HG02678 (cell line): ENCODE data around the gene KCNMA1.

Experiments used
- ATAC-seq: cut with Tn5 transposase; IDR thresholded peaks from one replicate; pipeline ENCODE4 v1.9.1; 2021; ENCODE audit warnings: mild to moderate bottlenecking, moderate library complexity; ENCODE audit not compliant: unreplicated experiment

Gene KCNMA1

DNA sequence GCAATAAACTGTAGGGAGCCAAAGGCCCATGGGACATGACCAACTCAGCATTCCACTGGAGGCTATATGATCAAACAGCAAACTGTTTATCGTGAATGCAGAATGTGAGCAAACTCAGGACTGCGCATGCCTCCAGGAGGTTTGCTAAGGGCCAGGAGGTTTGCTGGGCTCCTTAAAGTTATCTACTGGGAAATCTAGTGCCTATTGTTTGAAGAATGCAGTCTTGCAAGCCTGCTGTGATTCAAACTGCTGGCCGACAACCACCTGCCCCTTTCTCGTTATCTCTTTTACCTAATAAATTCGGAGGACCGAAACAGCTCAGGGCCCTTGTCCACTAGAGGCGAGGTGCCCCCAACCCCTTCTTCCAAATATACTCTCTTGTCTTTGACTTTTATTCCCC lies 404.1 kb downstream of the KCNMA1 start:
- ATAC-seq, result no peak

DNA sequence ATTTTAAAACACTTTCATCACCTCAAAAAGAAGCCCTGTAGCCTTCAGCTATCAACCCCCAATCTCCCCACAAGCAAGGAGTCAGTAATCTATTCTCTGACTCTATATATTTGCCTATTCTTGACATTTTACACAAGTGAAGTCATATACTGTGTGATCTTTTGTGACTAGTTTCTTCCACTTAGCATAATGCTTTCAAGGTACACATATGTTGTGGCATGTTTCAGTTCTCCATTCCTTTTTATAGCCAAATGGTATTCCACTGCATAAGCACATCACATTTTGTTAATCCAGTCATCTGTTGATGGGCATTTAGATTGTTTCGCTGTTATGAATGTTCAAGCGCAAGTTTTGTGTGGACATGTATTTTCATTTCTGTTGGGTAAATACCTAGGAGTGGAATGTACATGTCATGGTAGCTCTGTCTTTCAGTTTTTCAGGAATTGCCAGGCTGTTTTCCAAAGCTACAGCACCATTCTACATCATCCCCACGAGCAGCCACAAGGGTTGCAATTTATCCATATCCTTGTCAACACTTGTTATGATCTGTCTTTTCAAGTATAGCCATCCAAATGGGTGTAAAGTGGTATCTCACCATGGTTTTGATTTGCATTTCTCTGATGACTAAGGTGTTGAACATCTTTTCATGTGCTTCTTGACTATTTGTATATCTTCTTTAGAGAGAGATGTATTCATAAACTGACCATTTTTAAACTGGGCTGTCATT lies 405.6 kb downstream of the KCNMA1 start:
- ATAC-seq, result no peak

DNA sequence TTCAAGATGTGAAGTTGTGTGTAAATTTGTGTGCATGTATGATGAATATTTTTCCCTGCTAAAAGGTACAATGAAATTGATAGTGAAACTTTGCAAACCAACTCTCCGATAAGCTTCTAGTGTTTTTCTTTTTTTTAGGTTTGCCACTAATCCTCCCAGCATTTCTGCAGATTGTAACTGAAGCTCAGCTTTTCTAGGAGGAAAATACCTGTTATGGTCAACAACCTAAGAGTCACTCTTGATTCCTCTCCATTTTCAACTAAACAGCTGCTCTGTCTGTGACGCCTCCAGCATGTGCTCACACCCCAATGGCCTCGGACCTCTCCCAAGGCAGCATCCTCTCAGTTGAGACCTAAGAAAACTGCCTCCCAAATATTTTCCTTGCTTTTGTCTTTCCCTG lies 406.2 kb downstream of the KCNMA1 start:
- no peak for ATAC-seq

DNA sequence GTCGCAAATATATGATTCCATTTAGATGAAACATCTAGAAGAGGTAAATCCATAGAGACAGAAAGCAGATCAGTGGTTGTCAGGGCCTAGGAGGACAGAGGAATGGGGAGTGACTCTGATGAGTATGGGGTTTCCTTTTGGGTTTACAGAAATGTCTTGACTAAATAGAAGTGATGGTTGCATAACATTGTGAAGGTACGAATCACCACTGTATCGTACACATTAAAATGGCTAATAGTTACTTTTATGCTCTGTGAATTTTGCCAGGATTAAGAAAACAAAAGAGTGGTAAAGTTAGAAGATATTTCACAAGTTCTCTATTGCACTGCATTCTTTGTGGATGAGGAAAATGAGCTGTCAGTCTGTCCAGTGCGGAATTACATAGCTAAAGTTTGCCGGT lies 407.4 kb downstream of the KCNMA1 start:
- ATAC-seq, result no peak

DNA sequence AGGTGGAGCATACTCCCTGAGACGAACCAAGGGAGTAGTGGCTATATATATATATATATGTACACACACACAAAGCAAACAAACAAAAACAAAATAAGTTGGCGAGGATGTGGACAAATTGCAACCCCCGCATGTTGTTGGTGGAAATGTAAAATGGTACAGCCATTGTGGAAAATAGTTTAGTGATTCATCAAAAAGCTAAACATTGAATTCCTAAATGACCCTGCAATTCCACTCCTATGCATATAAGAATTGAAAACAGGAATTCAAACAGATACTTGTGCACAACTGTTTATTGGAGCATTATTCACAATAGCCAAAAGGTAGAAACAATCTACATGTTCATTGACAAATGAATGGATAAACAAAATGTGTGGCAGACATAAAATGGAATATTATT lies 407.9 kb downstream of the KCNMA1 start:
- ATAC-seq, result no peak

DNA sequence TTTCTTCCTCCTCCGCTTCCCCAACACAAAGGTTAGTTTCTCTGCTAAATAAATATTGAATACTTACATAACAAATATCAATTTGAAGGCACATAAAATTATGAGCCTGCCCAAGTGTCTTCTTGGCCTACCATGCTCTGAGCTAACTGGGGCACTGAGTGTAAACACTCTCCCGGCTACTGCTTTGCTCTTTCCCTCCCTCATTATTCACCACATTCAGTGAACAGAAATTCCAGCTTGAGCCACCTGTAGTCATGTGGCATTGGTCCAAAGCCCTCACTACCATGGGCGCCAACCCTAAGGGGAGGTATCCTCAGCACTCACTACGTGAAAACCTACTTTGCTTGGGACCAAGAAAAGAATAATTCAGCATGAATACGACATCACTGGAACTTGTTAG lies 409.0 kb downstream of the KCNMA1 start:
- ATAC-seq, result no peak

DNA sequence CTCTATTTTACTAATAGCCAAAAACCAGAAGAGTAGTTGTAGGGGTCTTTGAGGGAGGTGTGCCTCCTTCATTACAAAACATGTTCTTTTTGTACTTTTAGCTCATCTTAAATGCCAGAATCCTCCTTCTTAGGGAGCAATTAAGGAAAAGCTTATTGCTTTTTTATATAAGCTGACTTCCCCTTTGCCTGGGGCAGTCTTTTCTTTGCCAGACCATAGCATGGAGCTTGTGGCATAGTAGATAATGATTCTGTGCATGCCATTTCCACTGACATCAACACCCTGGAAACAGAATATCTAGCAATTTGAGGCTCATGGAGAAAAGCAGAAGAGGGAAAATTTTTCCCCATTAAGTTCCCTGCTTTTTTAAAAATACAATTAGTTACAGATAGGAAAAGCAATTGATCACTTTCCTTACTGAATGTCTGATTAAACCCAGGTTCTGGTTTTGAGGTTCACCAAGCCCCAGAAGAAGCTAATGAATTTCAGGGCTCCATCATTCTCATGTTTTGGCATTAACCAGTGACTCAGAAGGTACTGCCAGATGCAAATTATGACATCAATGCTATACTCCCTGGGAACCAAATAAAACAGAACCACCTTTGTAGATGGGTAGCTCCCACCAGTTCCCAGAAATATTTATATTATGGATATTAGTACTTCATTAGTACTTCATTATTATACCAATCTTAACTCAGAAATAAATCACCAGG lies 410.6 kb downstream of the KCNMA1 start:
- no peak for ATAC-seq

DNA sequence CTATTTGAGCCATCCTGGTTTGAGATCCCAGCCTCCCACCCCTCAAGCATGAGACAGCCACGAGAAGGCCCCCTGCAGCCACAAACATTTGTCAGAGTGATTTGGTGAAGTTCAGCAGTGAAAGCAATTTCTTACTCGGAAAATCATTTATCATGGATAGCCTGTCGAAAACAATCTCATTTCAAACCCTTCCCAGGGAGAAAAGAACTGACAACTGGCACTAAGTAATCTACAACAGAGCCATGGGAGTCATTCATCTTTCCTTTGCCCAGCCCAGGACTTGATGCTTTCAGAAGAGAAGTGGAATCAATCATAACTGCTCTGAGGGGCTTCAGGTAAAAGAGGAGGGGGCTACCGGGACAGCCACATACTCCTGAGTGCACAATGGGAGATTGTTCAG lies 411.2 kb downstream of the KCNMA1 start:
- ATAC-seq, result no peak

DNA sequence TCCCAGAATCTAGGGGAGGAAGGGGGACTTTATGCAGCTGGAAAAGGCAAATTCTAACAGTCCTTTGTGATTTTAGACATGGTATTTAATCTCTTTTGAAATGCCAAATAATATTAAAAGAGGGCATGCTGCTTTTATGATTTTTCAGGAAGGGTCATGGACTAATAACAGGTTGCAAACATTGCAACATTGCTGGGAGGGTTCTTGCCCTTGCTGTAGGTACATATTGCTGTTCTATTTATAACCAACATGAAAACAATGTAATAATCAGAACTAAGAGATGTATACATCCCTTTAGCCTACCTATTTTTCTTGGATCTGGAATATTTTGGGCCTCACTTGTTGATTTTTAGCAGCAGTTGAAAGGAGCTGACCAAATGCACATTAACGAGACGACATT lies 411.6 kb downstream of the KCNMA1 start:
- ATAC-seq, result no peak

DNA sequence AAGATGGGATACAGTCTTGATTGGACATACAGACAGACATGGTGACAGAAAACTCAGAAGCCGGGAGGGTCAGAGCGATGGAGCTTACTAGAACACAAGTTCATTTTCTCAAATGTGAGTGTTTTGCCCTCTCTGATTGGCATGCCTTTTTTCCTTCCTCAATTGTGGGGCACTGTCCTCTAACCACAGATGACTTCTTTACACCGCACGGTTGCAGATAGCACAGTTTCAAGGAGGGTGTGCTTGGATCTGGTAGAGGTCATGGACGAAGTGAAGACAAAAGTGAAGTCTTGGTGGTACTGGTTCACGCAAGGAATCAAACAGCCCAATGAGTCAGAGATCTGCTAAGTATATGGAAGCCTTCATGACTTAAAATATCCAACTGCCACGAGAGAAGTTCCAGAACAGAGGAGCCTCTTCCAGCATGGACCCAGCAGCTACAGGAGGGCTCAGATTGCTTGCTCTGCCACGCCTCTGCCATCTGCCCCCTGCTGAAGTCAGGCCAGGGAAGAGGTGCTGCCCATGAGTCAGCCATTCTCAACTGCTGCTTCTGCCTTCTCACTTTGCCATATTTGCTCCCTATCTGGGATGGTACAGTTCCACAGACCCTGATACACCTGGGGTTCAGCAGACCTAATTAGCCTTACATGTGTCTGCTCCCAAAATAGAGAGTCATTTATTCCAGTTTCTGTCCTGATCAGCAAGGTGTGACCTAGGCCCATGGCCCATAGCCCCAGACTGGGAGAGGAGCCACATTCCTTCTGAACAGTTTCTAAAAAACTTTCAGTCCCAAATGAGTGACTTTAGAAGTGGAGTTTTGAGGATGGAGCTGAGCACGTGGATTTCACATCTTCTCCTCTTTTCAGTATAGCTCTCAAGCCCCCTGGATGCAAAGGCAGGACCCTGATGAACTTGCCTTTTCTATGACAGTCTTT lies 413.8 kb downstream of the KCNMA1 start:
- ATAC-seq, result no peak

DNA sequence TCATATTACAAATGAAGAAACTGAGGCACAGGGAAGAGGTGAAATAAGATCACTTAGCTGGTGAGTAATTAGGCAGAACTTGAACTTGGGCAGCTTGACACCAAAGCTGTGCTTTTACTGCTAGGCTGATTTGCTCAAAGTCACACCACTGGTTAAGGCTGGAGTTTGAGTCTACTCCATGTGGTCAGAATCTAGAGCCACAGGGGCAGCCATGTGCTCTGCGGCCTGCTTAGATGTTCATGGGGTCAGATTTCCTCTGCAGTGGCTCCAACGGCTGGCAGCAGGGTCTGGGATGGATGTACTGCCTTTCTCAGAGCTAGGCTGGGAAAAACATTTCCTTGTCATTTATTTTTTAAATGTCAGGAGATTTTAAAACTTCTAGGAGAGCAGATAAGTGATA lies 417.5 kb downstream of the KCNMA1 start:
- ATAC-seq, result no peak

DNA sequence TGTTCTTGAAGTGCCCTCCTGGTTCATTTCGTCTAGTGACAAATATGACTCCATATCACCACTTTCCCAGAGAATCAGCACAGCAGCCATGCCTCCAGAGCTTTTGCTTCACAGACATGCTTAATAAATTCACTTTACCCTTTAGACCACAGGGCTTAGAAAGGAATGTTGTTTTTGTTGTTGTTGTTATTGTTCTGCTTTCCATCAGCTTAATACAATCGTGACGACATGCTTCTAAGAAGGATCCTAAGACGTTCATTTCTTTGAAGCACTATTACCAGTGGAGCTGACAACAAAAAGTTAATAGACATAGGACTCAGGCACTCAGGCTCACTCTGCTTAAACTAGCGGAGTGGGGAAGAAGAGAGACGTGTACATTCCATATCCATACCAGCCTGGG lies 418.6 kb downstream of the KCNMA1 start:
- no peak for ATAC-seq

DNA sequence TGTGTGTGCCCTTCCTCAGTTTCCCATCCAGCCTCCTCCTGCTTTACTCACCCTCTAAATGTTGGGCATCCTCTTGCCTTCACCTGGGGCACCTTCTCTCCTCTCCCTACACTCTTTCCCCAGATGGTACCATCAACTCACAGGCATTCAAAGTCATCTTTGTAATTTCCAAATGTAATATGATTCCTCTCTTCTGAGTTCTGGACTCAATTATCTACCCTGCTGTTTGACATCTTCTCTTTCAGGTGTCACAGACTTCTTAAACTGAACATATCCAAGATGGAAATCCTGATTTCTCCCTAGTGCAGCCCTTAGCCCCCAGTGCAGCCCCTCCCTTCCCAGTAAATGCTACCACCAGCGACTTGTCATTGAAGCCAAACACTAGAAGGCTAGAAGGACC lies 422.8 kb downstream of the KCNMA1 start:
- ATAC-seq, result no peak

DNA sequence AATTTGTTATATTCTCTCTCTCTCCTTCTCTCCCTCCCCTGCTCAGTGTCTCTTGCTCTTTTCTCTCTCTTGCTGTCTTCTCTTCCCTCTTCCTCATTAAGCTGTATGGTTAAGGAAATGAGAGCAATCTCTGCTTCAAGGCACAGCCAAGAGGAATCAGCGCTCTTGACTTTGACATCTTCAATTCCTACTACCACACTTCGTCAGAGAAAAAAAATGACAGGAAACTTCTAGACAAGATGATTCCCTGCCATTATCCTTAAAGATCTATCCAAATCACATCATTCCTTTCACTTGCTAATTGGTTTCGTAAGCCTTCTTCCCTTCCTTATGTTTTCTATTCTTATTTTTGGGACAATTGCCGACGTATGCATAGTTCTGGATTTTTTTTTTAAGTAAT lies 425.0 kb downstream of the KCNMA1 start:
- ATAC-seq, result no peak

DNA sequence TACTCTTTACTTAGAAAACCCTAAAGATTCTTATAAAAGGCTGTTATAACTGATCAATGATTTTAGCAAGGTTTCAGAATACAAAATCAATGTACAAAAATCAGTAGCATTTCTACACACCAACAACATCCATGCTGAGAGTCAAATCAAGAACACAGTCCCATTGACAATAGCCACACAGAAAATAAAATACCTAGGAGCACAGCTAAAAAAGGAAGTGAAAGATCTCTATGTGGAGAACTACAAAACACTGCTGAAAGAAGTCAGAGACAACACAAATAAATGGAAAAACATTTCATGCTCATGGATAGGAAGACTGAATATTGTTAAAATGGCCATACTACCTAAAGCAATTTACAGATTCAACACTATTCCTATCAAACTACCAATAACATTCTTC lies 427.0 kb downstream of the KCNMA1 start:
- no peak for ATAC-seq

DNA sequence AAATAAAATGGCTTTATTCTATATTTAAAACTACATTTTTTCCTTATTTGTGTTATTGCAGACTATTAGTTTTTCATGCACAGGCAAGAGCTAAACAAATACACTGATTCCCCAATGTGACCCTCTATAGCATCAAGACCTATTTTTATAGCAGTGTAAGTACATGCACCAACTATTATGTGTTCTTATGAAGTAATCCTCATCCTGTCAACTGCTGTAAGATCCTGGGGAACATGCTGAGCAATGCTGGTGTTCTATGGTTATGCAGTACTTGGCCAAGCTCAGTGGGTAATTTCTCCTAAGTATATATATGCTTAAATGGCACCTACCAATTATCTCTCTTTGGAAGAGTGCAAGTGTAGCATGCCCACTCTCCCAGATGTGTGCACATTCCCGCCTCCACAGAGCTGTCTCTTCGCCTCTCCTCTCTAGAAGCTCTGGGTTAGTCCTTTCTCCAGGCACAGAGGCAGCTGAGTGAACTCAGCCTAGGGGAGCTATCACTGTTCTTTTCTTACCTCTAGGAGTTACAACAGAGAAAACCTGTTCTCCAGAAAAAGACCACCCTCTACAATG lies 428.8 kb downstream of the KCNMA1 start:
- no peak for ATAC-seq

DNA sequence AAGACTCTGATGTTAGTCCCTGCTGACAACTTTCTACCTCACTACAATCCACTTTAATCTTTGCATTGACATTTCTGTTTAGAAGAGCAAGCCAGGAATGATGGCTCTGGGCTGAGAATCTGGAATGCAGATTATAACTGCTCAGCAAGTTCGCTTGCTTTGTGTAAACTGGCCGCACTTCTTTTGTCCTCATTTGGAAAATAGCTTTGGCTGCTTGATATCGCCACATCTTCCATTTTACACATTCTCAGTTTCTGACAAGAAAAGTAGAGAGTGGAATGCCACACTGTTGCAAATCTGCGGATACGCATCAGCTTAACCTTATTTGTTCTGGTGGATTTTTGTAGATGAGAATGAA lies 429.8 kb downstream of the KCNMA1 start:
- ATAC-seq, result no peak

DNA sequence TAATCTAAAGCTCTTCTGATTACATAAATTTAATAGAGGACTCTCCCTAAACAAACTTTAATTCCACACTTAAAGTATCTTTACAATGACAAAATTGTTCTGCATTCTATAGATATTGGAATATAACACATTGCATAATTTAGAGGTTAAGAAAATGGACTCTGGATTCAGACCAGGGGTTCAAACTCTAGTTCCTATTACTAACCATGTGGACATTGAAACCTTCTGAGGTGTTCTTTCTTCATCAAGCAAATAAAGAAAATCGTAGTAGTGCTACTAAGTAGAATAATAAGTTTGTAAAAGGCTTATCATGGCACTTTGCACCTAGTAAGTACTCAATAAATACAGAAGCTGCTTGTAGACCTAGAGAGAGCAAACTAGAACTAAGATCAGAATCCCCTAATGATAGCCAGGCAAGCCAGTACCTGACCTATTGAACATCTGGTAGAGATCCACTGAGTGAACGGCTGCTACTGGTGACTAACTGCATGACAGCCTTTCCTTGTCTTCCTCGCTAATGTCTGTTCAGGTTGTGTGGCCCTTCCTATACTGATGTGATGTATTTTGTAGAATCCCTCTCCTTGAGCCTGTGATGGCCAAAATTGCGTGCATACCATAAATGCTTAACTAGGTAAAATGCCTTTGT lies 430.3 kb downstream of the KCNMA1 start:
- ATAC-seq, result no peak

DNA sequence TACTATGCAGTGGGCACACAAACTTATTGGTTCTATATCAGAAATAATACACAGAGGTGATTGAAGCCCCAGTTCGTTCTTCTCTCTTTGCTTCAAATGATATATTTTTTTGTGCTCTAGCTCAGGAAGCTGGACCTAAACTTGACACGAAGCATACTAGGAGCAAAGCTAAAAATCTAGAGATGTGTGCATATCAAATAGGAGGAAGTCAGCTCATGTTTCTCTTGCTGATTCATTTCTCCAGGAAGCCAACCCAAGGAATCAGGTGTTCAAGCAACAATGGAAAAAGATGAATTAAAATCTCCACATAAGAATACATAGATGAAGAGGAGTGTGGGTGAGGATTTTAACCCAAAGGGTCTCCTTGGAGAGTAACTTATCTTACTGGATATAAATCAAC lies 432.5 kb downstream of the KCNMA1 start:
- no peak for ATAC-seq

DNA sequence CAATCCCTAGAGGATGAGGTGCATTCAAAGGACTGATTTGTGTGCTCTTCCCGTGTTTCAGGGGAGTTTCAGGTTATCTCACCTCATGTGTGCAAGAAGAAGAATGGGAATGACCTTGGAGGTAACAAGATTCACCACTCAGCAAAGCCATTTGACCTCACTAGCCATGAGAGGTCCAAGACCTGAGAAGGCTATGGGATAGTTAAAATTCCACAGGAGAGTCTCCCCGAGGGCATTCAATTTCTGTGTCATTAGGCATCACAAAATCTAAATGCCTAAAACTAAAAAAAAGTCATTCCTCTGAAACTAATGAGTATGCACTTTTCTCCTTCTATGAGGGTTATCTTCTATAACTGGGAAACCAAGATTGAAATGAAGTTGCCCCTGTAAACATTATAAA lies 433.4 kb downstream of the KCNMA1 start:
- ATAC-seq, result no peak

DNA sequence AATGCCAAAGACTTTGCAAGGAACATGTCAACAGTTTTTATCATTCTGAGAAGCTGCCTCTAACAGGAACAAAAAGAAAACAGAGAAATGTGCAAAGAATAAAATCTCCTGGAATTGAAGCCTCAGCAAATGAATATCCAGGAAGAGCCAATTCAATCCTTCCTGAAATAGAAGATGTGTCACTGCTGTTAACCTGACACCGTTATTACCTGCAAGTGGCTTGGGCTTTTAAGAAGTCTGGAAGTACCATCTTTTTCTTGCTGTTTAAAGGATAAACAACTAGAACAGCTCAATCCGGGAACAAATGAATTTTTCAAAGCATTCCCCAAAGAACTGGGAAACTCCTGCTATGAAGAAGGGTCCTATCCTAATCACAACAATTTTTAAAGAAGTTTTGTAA lies 434.8 kb downstream of the KCNMA1 start:
- ATAC-seq, result no peak
